Esophagus squamous epithelium (tissue), 5 donors: ENCODE results near the gene ACP4. TPM values are rescaled to one million over a fixed set of nuclear protein-coding genes. Genes with fewer than 3 reads are reported as not detected.

Experiments used
- DNase-seq: peaks from one replicate; lab custom pipeline; 2025; lab: John Stamatoyannopoulos, UW
- H3K27ac ChIP-seq, 4 donors: fragments of 200-600 bp; sonication (generic); one replicate each; pipeline ENCODE4 v1.5.1; 2016 to 2019; ENCODE audit warnings: mild to moderate bottlenecking in 1 of 4
- H3K27me3 ChIP-seq, 4 donors: fragments of 200-600 bp; sonication (generic); 1 replicate in 3 of 4; 2 replicates in 1 of 4; pipeline versions ENCODE4 v1.5.1 to v1.6.0; 2017 to 2021; ENCODE audit warnings: antibody characterized with exemption in 1 of 4
- H3K36me3 ChIP-seq, 3 donors: fragments of 200-600 bp; sonication (generic); one replicate each; pipeline ENCODE4 v1.5.1; 2016 to 2019
- H3K4me1 ChIP-seq, 3 donors: fragments of 200-600 bp; sonication (generic); one replicate each; pipeline ENCODE4 v1.5.1; 2017 to 2019
- H3K4me3 ChIP-seq, 4 donors: fragments of 200-600 bp; sonication (generic); 1 replicate in 3 of 4; 2 replicates in 1 of 4; pipeline ENCODE4 v1.5.1; 2016 to 2019; ENCODE audit warnings: mild to moderate bottlenecking in 2 of 4, moderate library complexity in 1 of 4
- H3K9me3 ChIP-seq, 3 donors: fragments of 200-600 bp; sonication (generic); one replicate each; pipeline ENCODE4 v1.5.1; 2016 to 2019
- POLR2A ChIP-seq, 4 donors: fragments of 450-650 bp; IDR thresholded peaks; one replicate each; pipeline ENCODE4 v1.6.1; 2017; ENCODE audit warnings: antibody characterized with exemption in 4 of 4, mild to moderate bottlenecking in 4 of 4, moderate library complexity in 3 of 4
- WGBS, 2 donors: methylation state at CpG; one replicate each; pipeline ENCODE4 v1.1.5; 2018; 5-methylcytosine and 5-hydroxymethylcytosine counted together
- intact Hi-C: fragments of 100-400 bp; cut with DNase I; formaldehyde crosslinking; loops from one replicate; pipeline ENCODE4 v1.15.0; 2022
- total RNA-seq, 4 donors: library from RNA; depleted of rRNA; stranded (reverse); fragments of >200 nt; gene quantifications; one replicate each; pipeline ENCODE4 v1.1.0, GENCODE V29; 2016
- TF ChIP-seq, protein P1 (sequence below), 6 experiments: fragments of 450-650 bp in 4 of 6; fragments of 200-600 bp in 2 of 6; sonication (generic) in 2 of 6; IDR thresholded peaks; one replicate each; pipeline ENCODE4 v1.5.1; 2016 to 2019; ENCODE audit warnings: antibody characterized with exemption in 6 of 6, mild to moderate bottlenecking in 4 of 6, moderate library complexity in 4 of 6
- donor health status: DM: yes; HTN: yes; CAD: no.

The ACP4 gene
- total RNA-seq, 4 donors from 2014 or later: not detected

DNA sequence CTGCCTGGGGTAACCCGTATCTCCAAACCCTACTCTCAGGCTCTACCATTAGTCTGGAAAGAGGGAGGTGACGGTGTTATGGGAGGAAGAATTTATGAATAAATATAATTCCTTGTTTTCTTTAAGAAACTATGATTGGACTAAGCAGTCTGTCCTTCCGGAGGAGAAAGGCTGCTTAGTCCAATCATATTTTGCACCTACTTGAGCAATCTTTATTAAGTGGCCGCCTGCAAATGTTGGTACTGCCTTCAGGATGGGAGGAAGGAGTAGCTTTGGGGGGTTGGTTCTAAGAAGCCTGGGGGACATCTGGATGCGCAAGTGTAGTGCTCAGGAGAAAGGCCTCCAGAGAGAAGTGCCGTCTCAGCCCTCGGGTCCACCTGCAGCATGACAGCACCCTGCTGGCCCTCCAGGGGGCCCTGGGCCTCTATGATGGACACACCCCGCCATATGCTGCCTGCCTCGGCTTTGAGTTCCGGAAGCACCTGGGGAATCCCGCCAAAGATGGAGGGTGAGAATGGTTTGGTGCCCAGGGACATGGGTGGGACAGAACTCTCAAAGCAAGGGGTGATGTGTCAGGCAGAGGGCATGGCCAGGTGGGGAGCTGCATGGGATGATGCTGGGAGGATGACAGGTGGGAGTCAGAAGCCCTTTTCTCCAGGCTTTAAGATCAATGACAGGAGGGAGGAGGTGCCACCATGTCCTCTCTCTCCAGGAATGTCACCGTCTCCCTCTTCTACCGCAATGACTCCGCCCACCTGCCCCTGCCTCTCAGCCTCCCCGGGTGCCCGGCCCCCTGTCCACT is 4.1 kb downstream of the ACP4 start:
- Histone ChIP-seq H3K27ac (no peak overlapping the region), H3K4me3 (no peak overlapping the region), H3K9me3 (no peaks in the 10 kb centered on the region), H3K4me1 (peaks cover 0 to 11% (median 0%) of the 10 kb centered on the region in 3 donors), H3K27me3 (peaks cover 0 to 11% (median 0%) of the 10 kb centered on the region in 4 donors), H3K36me3 (peaks cover 13 to 39% (median 15%) of the 10 kb centered on the region in 3 donors)
- DNase-seq: no peak
- TF ChIP-seq, protein P1, sequence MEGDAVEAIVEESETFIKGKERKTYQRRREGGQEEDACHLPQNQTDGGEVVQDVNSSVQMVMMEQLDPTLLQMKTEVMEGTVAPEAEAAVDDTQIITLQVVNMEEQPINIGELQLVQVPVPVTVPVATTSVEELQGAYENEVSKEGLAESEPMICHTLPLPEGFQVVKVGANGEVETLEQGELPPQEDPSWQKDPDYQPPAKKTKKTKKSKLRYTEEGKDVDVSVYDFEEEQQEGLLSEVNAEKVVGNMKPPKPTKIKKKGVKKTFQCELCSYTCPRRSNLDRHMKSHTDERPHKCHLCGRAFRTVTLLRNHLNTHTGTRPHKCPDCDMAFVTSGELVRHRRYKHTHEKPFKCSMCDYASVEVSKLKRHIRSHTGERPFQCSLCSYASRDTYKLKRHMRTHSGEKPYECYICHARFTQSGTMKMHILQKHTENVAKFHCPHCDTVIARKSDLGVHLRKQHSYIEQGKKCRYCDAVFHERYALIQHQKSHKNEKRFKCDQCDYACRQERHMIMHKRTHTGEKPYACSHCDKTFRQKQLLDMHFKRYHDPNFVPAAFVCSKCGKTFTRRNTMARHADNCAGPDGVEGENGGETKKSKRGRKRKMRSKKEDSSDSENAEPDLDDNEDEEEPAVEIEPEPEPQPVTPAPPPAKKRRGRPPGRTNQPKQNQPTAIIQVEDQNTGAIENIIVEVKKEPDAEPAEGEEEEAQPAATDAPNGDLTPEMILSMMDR (IDR thresholded peaks at IDR 0.05): peak in 1 of 6 experiments; percentile 27
- TF ChIP-seq POLR2A (IDR thresholded peaks at IDR 0.05): no peak
- intact Hi-C loops: no loop called here
- 20 to 38% methylated on average over 8 to 11 of the region's 16 CpGs for WGBS, 2 donors

DNA sequence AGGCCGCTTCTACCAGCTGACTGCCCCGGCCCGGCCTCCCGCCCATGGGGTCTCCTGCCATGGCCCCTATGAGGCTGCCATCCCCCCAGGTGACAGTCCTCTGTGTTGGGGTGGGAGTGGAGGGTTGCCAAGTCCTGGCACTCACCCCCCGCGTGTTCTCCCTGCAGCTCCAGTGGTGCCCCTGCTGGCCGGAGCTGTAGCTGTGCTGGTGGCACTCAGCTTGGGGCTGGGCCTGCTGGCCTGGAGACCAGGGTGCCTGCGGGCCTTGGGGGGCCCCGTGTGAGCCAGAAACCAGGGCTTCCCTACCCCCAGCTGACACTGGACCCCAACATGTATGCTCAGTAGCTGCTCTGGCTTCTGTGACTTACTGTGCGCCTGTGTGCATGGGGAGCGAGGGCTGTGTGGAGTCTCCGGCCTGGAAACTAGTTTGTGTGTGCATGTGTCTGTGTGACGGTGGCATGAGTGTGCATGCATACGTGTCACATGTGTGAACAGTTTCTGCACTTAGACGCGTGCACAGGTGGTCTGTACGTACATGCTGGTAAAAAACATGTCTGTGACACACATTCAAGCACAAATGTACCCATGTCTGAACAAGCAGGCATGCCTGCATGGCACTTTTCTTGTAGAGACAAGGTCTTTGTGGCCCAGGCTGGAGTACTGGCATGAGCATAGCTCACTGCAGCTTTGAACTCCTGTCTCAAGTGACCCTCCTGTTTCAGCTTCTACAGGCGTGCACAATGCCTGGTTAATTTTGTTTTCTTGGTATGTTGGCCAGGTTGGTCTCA is 4.9 kb downstream of the ACP4 start:
- Histone ChIP-seq H3K9me3 (no peaks in the 10 kb centered on the region), H3K4me3 (no peak overlapping the region), H3K36me3 (peaks cover 13 to 47% (median 23%) of the 10 kb centered on the region in 3 donors), H3K27me3 (peaks cover 0 to 8% (median 0%) of the 10 kb centered on the region in 4 donors), H3K27ac (no peak overlapping the region), H3K4me1 (peaks cover 0 to 11% (median 0%) of the 10 kb centered on the region in 3 donors)
- intact Hi-C loops: no loop called here
- TF ChIP-seq, protein P1 (IDR thresholded peaks at IDR 0.05): peak in 1 of 6 experiments; percentile 28
- TF ChIP-seq POLR2A (IDR thresholded peaks at IDR 0.05): no peak
- WGBS, 2 donors: 30 to 70% methylated on average over 4 to 16 of the region's 18 CpGs
- DNase-seq: no peak

DNA sequence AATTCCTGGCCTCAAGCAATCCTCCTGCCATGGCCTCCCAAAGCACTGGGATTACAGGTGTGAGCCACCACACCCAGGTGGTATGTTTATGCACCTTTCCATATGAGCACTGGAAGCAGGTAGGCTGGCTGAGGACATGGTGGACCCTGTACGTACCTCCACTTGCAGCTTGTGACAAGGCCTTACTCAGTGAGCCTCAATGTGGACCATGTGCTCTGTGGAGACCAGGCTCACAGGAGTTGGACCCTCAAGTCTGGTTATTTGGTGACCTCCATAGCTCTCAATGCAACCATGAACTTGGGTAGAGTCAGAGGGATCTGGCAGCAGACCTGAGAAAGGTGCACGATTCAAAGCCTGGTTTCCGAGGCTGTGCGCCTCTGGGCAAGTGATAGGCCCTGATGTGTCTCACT is 5.5 kb downstream of the ACP4 start:
- WGBS, 2 donors: 50 to 68% methylated on average over 3 to 4 of the region's 4 CpGs
- H3K36me3 ChIP-seq: peaks cover 13 to 51% (median 23%) of the 10 kb centered on the region in 3 donors
- TF ChIP-seq, protein P1 (IDR thresholded peaks at IDR 0.05): no peak
- TF ChIP-seq POLR2A (IDR thresholded peaks at IDR 0.05): no peak
- no peak for DNase-seq
- H3K9me3 ChIP-seq: no peaks in the 10 kb centered on the region
- H3K27ac ChIP-seq: no peak overlapping the region
- intact Hi-C loops: no loop called here
- H3K27me3 ChIP-seq: peaks cover 0 to 8% (median 0%) of the 10 kb centered on the region in 4 donors
- peaks cover 0 to 11% (median 0%) of the 10 kb centered on the region in 3 donors for H3K4me1 ChIP-seq
- H3K4me3 ChIP-seq: no peak overlapping the region

DNA sequence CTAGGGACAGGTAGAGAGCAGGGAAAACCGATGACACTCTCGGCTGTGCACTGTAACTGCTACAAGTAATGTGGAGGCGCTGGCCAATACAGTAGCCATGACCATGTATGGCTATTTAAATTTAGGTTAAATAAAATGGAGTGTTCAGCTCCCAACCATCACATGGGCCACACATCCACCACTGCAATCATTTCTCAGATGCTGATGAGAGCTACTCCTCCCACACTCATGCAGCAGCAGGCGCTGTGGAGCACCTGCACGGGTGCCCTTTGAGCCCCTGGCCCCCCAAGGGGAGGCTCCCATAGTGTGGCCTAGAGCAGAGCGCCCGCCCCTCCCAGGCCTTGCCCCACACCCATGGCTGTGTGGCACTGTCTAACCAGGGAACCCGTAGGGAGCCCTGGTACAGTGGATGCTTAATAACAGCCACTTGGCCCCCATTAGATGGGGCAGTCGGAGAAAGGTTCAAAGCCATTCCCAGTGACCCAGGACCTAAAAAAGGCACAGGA is 6.0 kb downstream of the ACP4 start:
- H3K27ac ChIP-seq: no peak overlapping the region
- H3K9me3 ChIP-seq: no peaks in the 10 kb centered on the region
- H3K36me3 ChIP-seq: peaks cover 13 to 56% (median 23%) of the 10 kb centered on the region in 3 donors
- intact Hi-C loops: no loop called here
- H3K4me1 ChIP-seq: peaks cover 0 to 16% (median 0%) of the 10 kb centered on the region in 3 donors
- no peak for DNase-seq
- 75% methylated on average over 3 of the region's 9 CpGs for WGBS, 2 donors
- TF ChIP-seq, protein P1 (IDR thresholded peaks at IDR 0.05): no peak
- no peak for TF ChIP-seq POLR2A (IDR thresholded peaks at IDR 0.05)
- no peak overlapping the region for H3K4me3 ChIP-seq
- H3K27me3 ChIP-seq: peaks cover 0 to 8% (median 0%) of the 10 kb centered on the region in 4 donors
